Lower leg skin (tissue), 3 donors: ENCODE measurements around the gene CCSER1.

Experiments used
- CTCF ChIP-seq, 3 donors: fragments of 450-650 bp; IDR thresholded peaks; one replicate each; pipeline ENCODE4 v1.5.1; 2016; ENCODE audit warnings: antibody characterized with exemption in 3 of 3, mild to moderate bottlenecking in 3 of 3, moderate library complexity in 2 of 3
- POLR2A ChIP-seq, 2 donors: fragments of 450-650 bp; IDR thresholded peaks; one replicate each; pipeline ENCODE4 v1.6.1; 2016 to 2017; ENCODE audit warnings: antibody characterized with exemption in 2 of 2, mild to moderate bottlenecking in 1 of 2, moderate library complexity in 1 of 2

- no peak for TF ChIP-seq CTCF (IDR thresholded peaks at IDR 0.05)
- TF ChIP-seq POLR2A (IDR thresholded peaks at IDR 0.05): no peak
Measured at GRCh38 chr4:91471280-91471679, 1344.1 kb downstream of the CCSER1 start.
